T-helper 17 cell (primary cell): ENCODE data around the gene KCNG3. TPM values are rescaled to one million over a fixed set of nuclear protein-coding genes. Genes with fewer than 3 reads are reported as not detected.

Experiments used
- ATAC-seq: fragments of 150-1000 bp; cut with Tn5 transposase; 2 replicates; pipeline ENCODE4 v1.10.0; 2021; ENCODE audit warnings: mild to moderate bottlenecking, moderate library complexity
- DNase-seq, 3 donors: peaks; one replicate each; pipeline versions ENCODE4 v3.0.0 to v3.0.0-alpha.2; 2020 to 2021
- H3K9me3 ChIP-seq: one replicate; pipeline ENCODE4 v1.7.0; 2013; ENCODE audit warnings: low read length, mild to moderate bottlenecking; ENCODE audit not compliant: control insufficient read depth, poor library complexity, severe bottlenecking
- H3K27ac Mint-ChIP-seq: one replicate; pipeline ENCODE4 v1.8.0; 2022; ENCODE audit warnings: mild to moderate bottlenecking, moderate library complexity, mixed read lengths
- H3K27me3 Mint-ChIP-seq: one replicate; pipeline ENCODE4 v1.8.0; 2022; ENCODE audit warnings: mixed read lengths
- H3K36me3 Mint-ChIP-seq: one replicate; pipeline ENCODE4 v1.8.0; 2022; ENCODE audit warnings: low read depth, mixed read lengths
- H3K4me1 Mint-ChIP-seq: one replicate; pipeline ENCODE4 v1.8.0; 2022; ENCODE audit warnings: mild to moderate bottlenecking, mixed read lengths
- H3K4me3 Mint-ChIP-seq: one replicate; pipeline ENCODE4 v1.8.0; 2022; ENCODE audit warnings: mild to moderate bottlenecking, moderate library complexity, mixed read lengths
- total RNA-seq, 4 donors: library from RNA in 2 of 4; stranded (reverse) in 2 of 4; gene quantifications; one replicate each; pipeline ENCODE4 v1.2.3 and lab custom pipeline; 2022 to 2026

Gene KCNG3
- total RNA-seq, 2 donors from 2014 or later, result not detected

GRCh38 chr2:42463570-42463969 lies 30.2 kb downstream of the KCNG3 start:
- no peaks in the 10 kb centered on the region for H3K36me3 Mint-ChIP-seq
- H3K27ac Mint-ChIP-seq, result no peak overlapping the region
- DNase-seq, result no peak
- H3K9me3 ChIP-seq, result no peaks in the 10 kb centered on the region
- no peak for ATAC-seq
- peaks cover 24% of the 10 kb centered on the region for H3K27me3 Mint-ChIP-seq
- peaks cover 2% of the 10 kb centered on the region for H3K4me1 Mint-ChIP-seq
- no peak overlapping the region for H3K4me3 Mint-ChIP-seq

GRCh38 chr2:42459296-42459695 lies 34.5 kb downstream of the KCNG3 start:
- H3K36me3 Mint-ChIP-seq, result no peaks in the 10 kb centered on the region
- ATAC-seq (no peak), DNase-seq (no peak)
- no peaks in the 10 kb centered on the region for H3K9me3 ChIP-seq
- H3K4me1 Mint-ChIP-seq, result no peaks in the 10 kb centered on the region
- peaks cover 38% of the 10 kb centered on the region for H3K27me3 Mint-ChIP-seq
- no peak overlapping the region for H3K4me3 Mint-ChIP-seq
- H3K27ac Mint-ChIP-seq, result no peak overlapping the region

- no peak for DNase-seq
- Mint-ChIP-seq H3K27ac (no peak overlapping the region), H3K4me1 (no peaks in the 10 kb centered on the region), H3K27me3 (peaks cover 37% of the 10 kb centered on the region), H3K4me3 (no peak overlapping the region), H3K36me3 (peaks cover 2% of the 10 kb centered on the region)
- no peak for ATAC-seq
- H3K9me3 ChIP-seq, result no peaks in the 10 kb centered on the region
Measured at GRCh38 chr2:42458396-42458795, 35.4 kb downstream of the KCNG3 start.

- Mint-ChIP-seq H3K4me3 (no peak overlapping the region), H3K4me1 (no peaks in the 10 kb centered on the region), H3K36me3 (peaks cover 2% of the 10 kb centered on the region), H3K27me3 (peaks cover 40% of the 10 kb centered on the region), H3K27ac (no peak overlapping the region)
- no peak for DNase-seq
- H3K9me3 ChIP-seq, result no peaks in the 10 kb centered on the region
- ATAC-seq, result no peak
Measured at GRCh38 chr2:42457011-42457410, 36.8 kb downstream of the KCNG3 start.

GRCh38 chr2:42456126-42456839 lies 37.5 kb downstream of the KCNG3 start:
- no peak overlapping the region for H3K4me3 Mint-ChIP-seq
- no peak overlapping the region for H3K27ac Mint-ChIP-seq
- no peak for ATAC-seq
- DNase-seq, result no peak
- no peaks in the 10 kb centered on the region for H3K4me1 Mint-ChIP-seq
- peaks cover 2% of the 10 kb centered on the region for H3K36me3 Mint-ChIP-seq
- H3K9me3 ChIP-seq, result no peaks in the 10 kb centered on the region
- H3K27me3 Mint-ChIP-seq, result peaks cover 40% of the 10 kb centered on the region

- H3K27ac Mint-ChIP-seq, result no peak overlapping the region
- peaks cover 35% of the 10 kb centered on the region for H3K27me3 Mint-ChIP-seq
- H3K36me3 Mint-ChIP-seq, result peaks cover 2% of the 10 kb centered on the region
- ATAC-seq, result no peak
- H3K4me1 Mint-ChIP-seq, result no peaks in the 10 kb centered on the region
- no peak for DNase-seq
- H3K9me3 ChIP-seq, result no peaks in the 10 kb centered on the region
- no peak overlapping the region for H3K4me3 Mint-ChIP-seq
Measured at GRCh38 chr2:42452545-42452944, 41.2 kb downstream of the KCNG3 start.

- ATAC-seq (no peak), DNase-seq (no peak)
- H3K4me3 Mint-ChIP-seq, result no peak overlapping the region
- H3K4me1 Mint-ChIP-seq, result no peaks in the 10 kb centered on the region
- no peaks in the 10 kb centered on the region for H3K9me3 ChIP-seq
- no peak overlapping the region for H3K27ac Mint-ChIP-seq
- peaks cover 23% of the 10 kb centered on the region for H3K27me3 Mint-ChIP-seq
- H3K36me3 Mint-ChIP-seq, result peaks cover 2% of the 10 kb centered on the region
Measured at GRCh38 chr2:42450136-42450535, 43.6 kb downstream of the KCNG3 start.

- peaks cover 28% of the 10 kb centered on the region for H3K27me3 Mint-ChIP-seq
- no peaks in the 10 kb centered on the region for H3K9me3 ChIP-seq
- H3K36me3 Mint-ChIP-seq, result peaks cover 2% of the 10 kb centered on the region
- ATAC-seq (no peak), DNase-seq (no peak)
- H3K4me1 Mint-ChIP-seq, result no peaks in the 10 kb centered on the region
- H3K27ac Mint-ChIP-seq, result no peak overlapping the region
- H3K4me3 Mint-ChIP-seq, result no peak overlapping the region
Measured at GRCh38 chr2:42449163-42450087, 44.4 kb downstream of the KCNG3 start.

- Mint-ChIP-seq H3K4me1 (no peaks in the 10 kb centered on the region), H3K4me3 (no peak overlapping the region), H3K36me3 (no peaks in the 10 kb centered on the region), H3K27me3 (peaks cover 27% of the 10 kb centered on the region), H3K27ac (no peak overlapping the region)
- no peaks in the 10 kb centered on the region for H3K9me3 ChIP-seq
- DNase-seq (no peak), ATAC-seq (no peak)
Measured at GRCh38 chr2:42448163-42448562, 45.6 kb downstream of the KCNG3 start.

GRCh38 chr2:42446503-42447271 lies 47.1 kb downstream of the KCNG3 start:
- DNase-seq (no peak), ATAC-seq (no peak)
- Mint-ChIP-seq H3K4me1 (no peaks in the 10 kb centered on the region), H3K27me3 (peaks cover 29% of the 10 kb centered on the region), H3K36me3 (no peaks in the 10 kb centered on the region), H3K4me3 (no peak overlapping the region), H3K27ac (no peak overlapping the region)
- no peaks in the 10 kb centered on the region for H3K9me3 ChIP-seq

- DNase-seq (no peak), ATAC-seq (no peak)
- no peaks in the 10 kb centered on the region for H3K36me3 Mint-ChIP-seq
- H3K27ac Mint-ChIP-seq, result no peak overlapping the region
- H3K4me3 Mint-ChIP-seq, result no peak overlapping the region
- no peaks in the 10 kb centered on the region for H3K9me3 ChIP-seq
- H3K4me1 Mint-ChIP-seq, result no peaks in the 10 kb centered on the region
- H3K27me3 Mint-ChIP-seq, result peaks cover 16% of the 10 kb centered on the region
Measured at GRCh38 chr2:42443718-42444399, 49.9 kb downstream of the KCNG3 start.

GRCh38 chr2:42442774-42443173 lies 51.0 kb downstream of the KCNG3 start:
- H3K9me3 ChIP-seq, result no peaks in the 10 kb centered on the region
- H3K27me3 Mint-ChIP-seq, result peaks cover 16% of the 10 kb centered on the region
- DNase-seq, result no peak
- H3K36me3 Mint-ChIP-seq, result no peaks in the 10 kb centered on the region
- no peak for ATAC-seq
- no peak overlapping the region for H3K4me3 Mint-ChIP-seq
- H3K4me1 Mint-ChIP-seq, result no peaks in the 10 kb centered on the region
- H3K27ac Mint-ChIP-seq, result no peak overlapping the region

GRCh38 chr2:42438685-42439084 lies 55.1 kb downstream of the KCNG3 start:
- Mint-ChIP-seq H3K4me1 (no peaks in the 10 kb centered on the region), H3K4me3 (no peak overlapping the region), H3K36me3 (no peaks in the 10 kb centered on the region), H3K27me3 (peaks cover 19% of the 10 kb centered on the region), H3K27ac (no peak overlapping the region)
- ATAC-seq (no peak), DNase-seq (no peak)
- H3K9me3 ChIP-seq, result no peaks in the 10 kb centered on the region
